PC-3 (cell line): ENCODE data around the gene WWC1.

ENCODE experiments used
- EZH2 ChIP-seq: fragments of 300-600 bp; sonication (generic); IDR thresholded peaks from one replicate; pipeline ENCODE4 v1.6.1; 2017; ENCODE audit warnings: antibody characterized with exemption, mild to moderate bottlenecking, low read length; ENCODE audit not compliant: unreplicated experiment
- TF ChIP-seq, protein P1 (sequence below): fragments of 300-600 bp; sonication (generic); conservative IDR thresholded peaks from 2 replicates; pipeline ENCODE4 v1.5.1; 2017; ENCODE audit warnings: antibody characterized with exemption, low read depth, mild to moderate bottlenecking, low read length

DNA sequence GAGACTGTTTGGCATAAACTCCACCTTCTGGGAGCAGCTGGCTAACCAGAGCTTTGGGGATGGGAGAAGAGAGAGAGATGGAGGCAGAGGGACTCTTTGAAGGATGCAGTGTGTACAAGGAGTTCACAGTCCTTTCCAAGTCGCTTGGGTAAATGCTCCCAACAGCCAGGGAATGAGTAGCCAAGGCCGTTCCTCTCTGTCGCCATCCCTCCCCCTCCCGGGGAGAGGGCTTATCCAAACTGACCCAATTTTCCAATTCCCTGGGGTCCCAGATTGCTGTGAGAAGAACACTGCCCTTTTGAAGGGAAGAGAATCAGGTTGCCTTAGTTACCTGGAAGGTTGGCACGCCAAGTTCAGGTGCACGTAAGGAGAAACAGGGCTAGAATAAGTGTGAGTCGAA is 7.9 kb downstream of the WWC1 start:
- TF ChIP-seq EZH2: no peak
- TF ChIP-seq, protein P1, sequence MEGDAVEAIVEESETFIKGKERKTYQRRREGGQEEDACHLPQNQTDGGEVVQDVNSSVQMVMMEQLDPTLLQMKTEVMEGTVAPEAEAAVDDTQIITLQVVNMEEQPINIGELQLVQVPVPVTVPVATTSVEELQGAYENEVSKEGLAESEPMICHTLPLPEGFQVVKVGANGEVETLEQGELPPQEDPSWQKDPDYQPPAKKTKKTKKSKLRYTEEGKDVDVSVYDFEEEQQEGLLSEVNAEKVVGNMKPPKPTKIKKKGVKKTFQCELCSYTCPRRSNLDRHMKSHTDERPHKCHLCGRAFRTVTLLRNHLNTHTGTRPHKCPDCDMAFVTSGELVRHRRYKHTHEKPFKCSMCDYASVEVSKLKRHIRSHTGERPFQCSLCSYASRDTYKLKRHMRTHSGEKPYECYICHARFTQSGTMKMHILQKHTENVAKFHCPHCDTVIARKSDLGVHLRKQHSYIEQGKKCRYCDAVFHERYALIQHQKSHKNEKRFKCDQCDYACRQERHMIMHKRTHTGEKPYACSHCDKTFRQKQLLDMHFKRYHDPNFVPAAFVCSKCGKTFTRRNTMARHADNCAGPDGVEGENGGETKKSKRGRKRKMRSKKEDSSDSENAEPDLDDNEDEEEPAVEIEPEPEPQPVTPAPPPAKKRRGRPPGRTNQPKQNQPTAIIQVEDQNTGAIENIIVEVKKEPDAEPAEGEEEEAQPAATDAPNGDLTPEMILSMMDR: no peak
